DND-41 (cell line): ENCODE results near the gene SLC13A2.

Experiments
- EZH2 ChIP-seq: IDR thresholded peaks from 3 replicates; pipeline ENCODE4 v1.6.1; 2012; ENCODE audit warnings: borderline replicate concordance, low read depth, mild to moderate bottlenecking, moderate library complexity, low read length, inconsistent platforms; ENCODE audit not compliant: severe bottlenecking
- TF ChIP-seq, protein P1 (sequence below): IDR thresholded peaks from 2 replicates; pipeline ENCODE4 v1.5.1; 2012; ENCODE audit warnings: borderline replicate concordance, low read length, moderate library complexity, mild to moderate bottlenecking; ENCODE audit not compliant: poor library complexity, severe bottlenecking; ENCODE audit errors: extremely low read depth

DNA sequence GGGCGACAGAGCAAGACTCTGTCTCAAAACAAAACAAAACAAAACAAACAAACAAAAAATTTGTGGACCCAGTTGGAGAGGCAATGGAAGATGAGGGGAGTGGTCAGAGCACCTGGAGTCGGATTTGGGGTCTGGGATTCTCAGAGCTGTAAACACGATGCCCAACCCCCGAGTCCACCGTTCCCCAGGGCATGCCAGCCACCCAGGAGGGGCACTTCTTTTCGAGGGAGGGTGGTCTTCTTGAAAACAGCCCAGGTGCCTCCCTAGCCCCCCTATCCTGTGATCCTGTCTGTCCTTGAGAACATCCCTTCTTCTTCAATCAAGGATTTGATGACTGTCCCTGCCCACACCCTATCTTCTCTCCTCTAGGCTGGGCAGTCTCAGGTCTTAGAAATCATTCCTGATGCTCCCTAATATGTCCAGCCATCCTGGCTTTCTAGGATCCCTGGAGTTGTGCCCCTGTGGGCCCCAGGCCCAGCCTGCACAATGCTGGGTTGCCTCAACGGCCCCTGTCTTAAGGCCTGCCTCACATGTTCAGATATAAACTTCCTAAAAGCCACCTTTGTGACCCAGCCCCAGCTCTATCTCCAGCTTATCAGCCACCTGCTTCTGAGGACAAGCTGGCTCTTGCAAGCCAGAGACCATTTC, 3.1 kb upstream of the SLC13A2 start:
- TF ChIP-seq, protein P1, sequence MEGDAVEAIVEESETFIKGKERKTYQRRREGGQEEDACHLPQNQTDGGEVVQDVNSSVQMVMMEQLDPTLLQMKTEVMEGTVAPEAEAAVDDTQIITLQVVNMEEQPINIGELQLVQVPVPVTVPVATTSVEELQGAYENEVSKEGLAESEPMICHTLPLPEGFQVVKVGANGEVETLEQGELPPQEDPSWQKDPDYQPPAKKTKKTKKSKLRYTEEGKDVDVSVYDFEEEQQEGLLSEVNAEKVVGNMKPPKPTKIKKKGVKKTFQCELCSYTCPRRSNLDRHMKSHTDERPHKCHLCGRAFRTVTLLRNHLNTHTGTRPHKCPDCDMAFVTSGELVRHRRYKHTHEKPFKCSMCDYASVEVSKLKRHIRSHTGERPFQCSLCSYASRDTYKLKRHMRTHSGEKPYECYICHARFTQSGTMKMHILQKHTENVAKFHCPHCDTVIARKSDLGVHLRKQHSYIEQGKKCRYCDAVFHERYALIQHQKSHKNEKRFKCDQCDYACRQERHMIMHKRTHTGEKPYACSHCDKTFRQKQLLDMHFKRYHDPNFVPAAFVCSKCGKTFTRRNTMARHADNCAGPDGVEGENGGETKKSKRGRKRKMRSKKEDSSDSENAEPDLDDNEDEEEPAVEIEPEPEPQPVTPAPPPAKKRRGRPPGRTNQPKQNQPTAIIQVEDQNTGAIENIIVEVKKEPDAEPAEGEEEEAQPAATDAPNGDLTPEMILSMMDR: no peak
- TF ChIP-seq EZH2: no peak
